Urinary bladder (tissue), 4 donors: ENCODE results near the gene MAN2B1. TPM values are rescaled to one million over a fixed set of nuclear protein-coding genes. Genes with fewer than 3 reads are reported as not detected.
"Not testable (repeated sequence)": the region's sequence is repeated elsewhere in the genome, so short reads cannot be mapped to it uniquely, and the experiment has no call there.

Experiments
- DNase-seq: peaks from one replicate; pipeline ENCODE4 v3.0.0-alpha.2; 2015; ENCODE audit errors: extremely low spot score
- H3K27ac ChIP-seq: one replicate; pipeline ENCODE4 v1.5.1; 2013; ENCODE audit warnings: low read depth, mild to moderate bottlenecking, moderate library complexity
- H3K36me3 ChIP-seq: one replicate; pipeline ENCODE4 v1.6.1; 2013; ENCODE audit warnings: mild to moderate bottlenecking, moderate library complexity; ENCODE audit not compliant: insufficient read depth
- H3K4me1 ChIP-seq: one replicate; pipeline ENCODE4 v1.6.1; 2013; ENCODE audit warnings: mild to moderate bottlenecking, moderate library complexity; ENCODE audit not compliant: insufficient read depth
- H3K4me3 ChIP-seq: one replicate; pipeline ENCODE4 v1.5.1; 2013; ENCODE audit warnings: low read depth, low read length
- WGBS: extraction: QIAGEN DNeasy Blood & Tissue Kit; methylation state at CpG from one replicate; pipeline ENCODE4 v1.1.7; 2013; 5-methylcytosine and 5-hydroxymethylcytosine counted together
- polyA plus RNA-seq: library from polyadenylated mRNA; stranded (reverse); fragments of 200-250 nt; gene quantifications from one replicate; pipeline ENCODE4 v1.2.3, GENCODE V29; 2013
- total RNA-seq: library from RNA; depleted of rRNA; stranded (reverse); fragments of >200 nt; gene quantifications from one replicate; pipeline ENCODE4 v1.2.3, GENCODE V29; 2014
- donor health status: healthy with polysubstance abuse.
- donor health status: healthy.

Gene MAN2B1
- total and polyA plus RNA-seq, 2 donors: 31.1 to 60.0 TPM

GRCh38 chr19:12697425-12697824, 30.9 kb upstream of the MAN2B1 start:
- DNase-seq, H3K4me1 ChIP-seq, H3K27ac ChIP-seq, H3K4me3 ChIP-seq, H3K36me3 ChIP-seq: not testable (repeated sequence)
- 95% methylated on average over 22 of the region's 22 CpGs for WGBS

GRCh38 chr19:12696366-12697335, 30.1 kb upstream of the MAN2B1 start, which contains the start of gene FBXW9:
Gene FBXW9 (minus strand): TSS chr19:12696631. CDS start chr19:12696581, 50 bp downstream.
- peak; percentile 89 for DNase-seq
- Histone ChIP-seq H3K4me3 (peak within 1 kb of the TSS; percentile 73), H3K36me3 (no peaks in the 10 kb centered on the region), H3K4me1 (peaks cover 2% of the 10 kb centered on the region), H3K27ac (peak within 1 kb of the TSS; percentile 93)
- 6% methylated on average over 59 of the region's 59 CpGs for WGBS

- H3K36me3 ChIP-seq: no peaks in the 10 kb centered on the region
- 4% methylated on average over 36 of the region's 36 CpGs for WGBS
- peaks cover 2% of the 10 kb centered on the region for H3K4me1 ChIP-seq
- no peak for DNase-seq
- H3K27ac ChIP-seq: no peak overlapping the region
- H3K4me3 ChIP-seq: peak overlapping the region; percentile 73
These were observed 29.4 kb upstream of the MAN2B1 start for GRCh38 chr19:12695997-12696365.

- H3K4me1 ChIP-seq: peaks cover 2% of the 10 kb centered on the region
- H3K36me3 ChIP-seq: no peaks in the 10 kb centered on the region
- no peak for DNase-seq
- peak overlapping the region; percentile 73 for H3K4me3 ChIP-seq
- no peak overlapping the region for H3K27ac ChIP-seq
- 72% methylated on average over 1 of the region's 1 CpG for WGBS
These were observed 29.0 kb upstream of the MAN2B1 start for GRCh38 chr19:12695514-12695913.

GRCh38 chr19:12695096-12695495, 28.6 kb upstream of the MAN2B1 start:
- Histone ChIP-seq H3K27ac (no peak overlapping the region), H3K4me3 (no peak overlapping the region), H3K4me1 (peaks cover 2% of the 10 kb centered on the region), H3K36me3 (no peaks in the 10 kb centered on the region)
- DNase-seq: no peak
- 65% methylated on average over 2 of the region's 2 CpGs for WGBS

GRCh38 chr19:12694641-12695040, 28.1 kb upstream of the MAN2B1 start:
- Histone ChIP-seq H3K36me3 (no peaks in the 10 kb centered on the region), H3K4me3 (no peak overlapping the region), H3K27ac (no peak overlapping the region), H3K4me1 (peaks cover 2% of the 10 kb centered on the region)
- DNase-seq: no peak
- 94% methylated on average over 16 of the region's 16 CpGs for WGBS

GRCh38 chr19:12692960-12693359, 26.4 kb upstream of the MAN2B1 start:
- no peaks in the 10 kb centered on the region for H3K36me3 ChIP-seq
- WGBS: 87% methylated on average over 5 of the region's 5 CpGs

GRCh38 chr19:12689581-12690216, 23.2 kb upstream of the MAN2B1 start:
- DNase-seq: no peak
- Histone ChIP-seq H3K36me3 (no peaks in the 10 kb centered on the region), H3K4me3 (no peak overlapping the region), H3K27ac (no peak overlapping the region), H3K4me1 (no peaks in the 10 kb centered on the region)
- WGBS: 75% methylated on average over 26 of the region's 26 CpGs

More at GRCh38 chr19:12692960-12693359, 26.4 kb upstream of the MAN2B1 start:
- Histone ChIP-seq H3K4me3 (no peak overlapping the region), H3K27ac (no peak overlapping the region), H3K4me1 (peaks cover 2% of the 10 kb centered on the region)
- no peak for DNase-seq

- no peak overlapping the region for H3K4me3 ChIP-seq
- DNase-seq: no peak
- no peaks in the 10 kb centered on the region for H3K36me3 ChIP-seq
- H3K4me1 ChIP-seq: no peaks in the 10 kb centered on the region
- no peak overlapping the region for H3K27ac ChIP-seq
- 94% methylated on average over 12 of the region's 12 CpGs for WGBS
These were observed 22.5 kb upstream of the MAN2B1 start for GRCh38 chr19:12689012-12689411.

GRCh38 chr19:12687496-12688196, 21.1 kb upstream of the MAN2B1 start, which contains the start of gene GNG14:
Gene GNG14 (plus strand): TSS chr19:12687998. CDS start chr19:12688049, 51 bp downstream.
- Histone ChIP-seq H3K36me3 (no peaks in the 10 kb centered on the region), H3K27ac (no peak within 1 kb of the TSS), H3K4me1 (no peaks in the 10 kb centered on the region), H3K4me3 (no peak within 1 kb of the TSS)
- WGBS: 86% methylated on average over 9 of the region's 9 CpGs
- no peak for DNase-seq

- no peak overlapping the region for H3K27ac ChIP-seq
- 81% methylated on average over 3 of the region's 3 CpGs for WGBS
- DNase-seq: no peak
- H3K36me3 ChIP-seq: no peaks in the 10 kb centered on the region
- H3K4me1 ChIP-seq: no peaks in the 10 kb centered on the region
- H3K4me3 ChIP-seq: no peak overlapping the region
These were observed 19.3 kb upstream of the MAN2B1 start for GRCh38 chr19:12685831-12686230.

- WGBS: under 1% methylated on average over 68 of the region's 68 CpGs
- Histone ChIP-seq H3K36me3 (no peaks in the 10 kb centered on the region), H3K4me3 (peak within 1 kb of the TSS; percentile 80), H3K4me1 (no peaks in the 10 kb centered on the region), H3K27ac (peak within 1 kb of the TSS; percentile 65)
- DNase-seq: peak; percentile 92
These were observed 14.8 kb upstream of the MAN2B1 start, which contains the start of gene DHPS for GRCh38 chr19:12681074-12681987. Gene DHPS (minus strand): TSS chr19:12681880. CDS start chr19:12681766, 114 bp downstream.
